ENCODE data around the gene IL1RN.

- TF ChIP-seq, protein P1, sequence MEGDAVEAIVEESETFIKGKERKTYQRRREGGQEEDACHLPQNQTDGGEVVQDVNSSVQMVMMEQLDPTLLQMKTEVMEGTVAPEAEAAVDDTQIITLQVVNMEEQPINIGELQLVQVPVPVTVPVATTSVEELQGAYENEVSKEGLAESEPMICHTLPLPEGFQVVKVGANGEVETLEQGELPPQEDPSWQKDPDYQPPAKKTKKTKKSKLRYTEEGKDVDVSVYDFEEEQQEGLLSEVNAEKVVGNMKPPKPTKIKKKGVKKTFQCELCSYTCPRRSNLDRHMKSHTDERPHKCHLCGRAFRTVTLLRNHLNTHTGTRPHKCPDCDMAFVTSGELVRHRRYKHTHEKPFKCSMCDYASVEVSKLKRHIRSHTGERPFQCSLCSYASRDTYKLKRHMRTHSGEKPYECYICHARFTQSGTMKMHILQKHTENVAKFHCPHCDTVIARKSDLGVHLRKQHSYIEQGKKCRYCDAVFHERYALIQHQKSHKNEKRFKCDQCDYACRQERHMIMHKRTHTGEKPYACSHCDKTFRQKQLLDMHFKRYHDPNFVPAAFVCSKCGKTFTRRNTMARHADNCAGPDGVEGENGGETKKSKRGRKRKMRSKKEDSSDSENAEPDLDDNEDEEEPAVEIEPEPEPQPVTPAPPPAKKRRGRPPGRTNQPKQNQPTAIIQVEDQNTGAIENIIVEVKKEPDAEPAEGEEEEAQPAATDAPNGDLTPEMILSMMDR (IDR thresholded peaks at IDR 0.05), result no peak
- TF ChIP-seq POLR2A (IDR thresholded peaks at IDR 0.05), result no peak
Observed at GRCh38 chr2:113112871-113113270, 14.5 kb upstream of the IL1RN start.

All from uterus (tissue), 2 donors.